ENCODE data around the gene CCSER1.
A peak's percentile ranks its signal among the peaks of the same experiment; 100 is the strongest.
"Not testable (repeated sequence)": the region's sequence is repeated elsewhere in the genome, so short reads cannot be mapped to it uniquely, and the experiment has no call there.

Gene CCSER1

GRCh38 chr4:91448668-91449330 lies 1321.6 kb downstream of the CCSER1 start:
- DNase-seq, result no peak

DNA sequence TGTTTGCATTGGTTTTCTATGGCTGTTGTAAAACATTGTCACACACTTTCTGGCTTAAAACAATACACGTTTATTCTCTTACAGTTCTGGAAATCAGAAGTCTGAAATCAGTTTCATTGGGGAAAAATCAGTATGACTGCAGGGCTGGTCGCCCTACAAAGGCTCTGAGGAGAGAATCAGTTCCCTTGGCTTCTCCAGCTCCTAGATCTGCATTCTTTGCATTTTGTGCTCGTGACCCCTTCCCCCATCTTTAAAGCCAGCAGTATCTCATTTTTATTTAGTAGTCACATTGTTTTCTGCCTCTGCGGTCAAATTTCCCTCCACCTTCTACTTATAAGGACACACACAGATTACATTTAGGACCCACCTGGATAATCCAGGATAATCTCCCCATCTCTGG lies 1326.9 kb downstream of the CCSER1 start:
- no peak for DNase-seq

- not testable (repeated sequence) for DNase-seq
Observed at GRCh38 chr4:91462566-91462965, 1335.4 kb downstream of the CCSER1 start.

GRCh38 chr4:91470671-91471070 lies 1343.5 kb downstream of the CCSER1 start:
- DNase-seq, result no peak

DNA sequence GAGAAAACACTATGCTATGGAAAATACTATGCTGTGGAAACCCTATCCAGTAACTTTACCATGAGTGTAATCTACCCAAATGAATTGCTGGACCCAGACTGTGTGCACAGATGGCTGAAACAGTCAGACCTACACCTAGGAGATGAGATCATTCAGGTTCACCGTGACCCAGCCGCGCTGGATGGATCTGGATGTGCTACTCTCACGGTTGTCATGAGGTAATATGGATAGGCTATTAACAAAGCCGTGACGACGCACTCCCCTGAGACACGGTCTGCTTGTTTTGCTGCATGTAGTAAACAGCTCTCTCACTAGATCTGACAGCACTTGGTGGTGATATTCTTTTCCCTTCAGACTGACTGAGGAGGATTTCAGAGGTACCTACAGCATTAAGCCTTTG lies 1344.1 kb downstream of the CCSER1 start:
- DNase-seq, result peak; percentile 59 to 84

- no peak for DNase-seq
Observed at GRCh38 chr4:91472046-91472445, 1344.9 kb downstream of the CCSER1 start.

GRCh38 chr4:91485415-91485814 lies 1358.2 kb downstream of the CCSER1 start:
- no peak for DNase-seq

GRCh38 chr4:91488946-91489345 lies 1361.8 kb downstream of the CCSER1 start:
- no peak for DNase-seq

GRCh38 chr4:91497892-91498291 lies 1370.7 kb downstream of the CCSER1 start:
- DNase-seq, result no peak

GRCh38 chr4:91502365-91502764 lies 1375.2 kb downstream of the CCSER1 start:
- no peak for DNase-seq

GRCh38 chr4:91513326-91513725 lies 1386.1 kb downstream of the CCSER1 start:
- no peak for DNase-seq

GRCh38 chr4:91519155-91519554 lies 1392.0 kb downstream of the CCSER1 start:
- DNase-seq, result no peak

GRCh38 chr4:91525621-91526020 lies 1398.4 kb downstream of the CCSER1 start:
- no peak for DNase-seq

GRCh38 chr4:91527056-91527455 lies 1399.9 kb downstream of the CCSER1 start:
- no peak for DNase-seq

- DNase-seq, result no peak
Observed at GRCh38 chr4:91567594-91567993, 1440.4 kb downstream of the CCSER1 start.

DNA sequence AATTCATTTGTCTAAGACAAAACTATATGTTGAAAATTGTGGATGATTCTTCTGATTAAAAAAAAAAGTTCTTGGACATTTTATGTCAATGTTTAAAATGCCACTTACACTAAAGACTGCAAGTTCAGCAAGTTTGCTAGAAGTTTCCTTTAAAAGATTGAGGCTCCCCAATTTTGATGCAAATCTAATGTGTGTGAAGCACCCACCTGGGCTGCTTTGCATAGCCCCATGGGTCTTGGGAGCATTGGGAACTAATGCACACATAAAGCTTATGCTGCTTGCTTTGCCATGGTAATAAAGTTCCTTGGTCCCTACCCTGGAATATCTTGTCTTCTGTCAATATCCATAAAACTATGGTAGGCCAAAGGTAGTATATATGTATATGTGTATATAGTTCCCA lies 1450.7 kb downstream of the CCSER1 start:
- DNase-seq, result no peak

DNA sequence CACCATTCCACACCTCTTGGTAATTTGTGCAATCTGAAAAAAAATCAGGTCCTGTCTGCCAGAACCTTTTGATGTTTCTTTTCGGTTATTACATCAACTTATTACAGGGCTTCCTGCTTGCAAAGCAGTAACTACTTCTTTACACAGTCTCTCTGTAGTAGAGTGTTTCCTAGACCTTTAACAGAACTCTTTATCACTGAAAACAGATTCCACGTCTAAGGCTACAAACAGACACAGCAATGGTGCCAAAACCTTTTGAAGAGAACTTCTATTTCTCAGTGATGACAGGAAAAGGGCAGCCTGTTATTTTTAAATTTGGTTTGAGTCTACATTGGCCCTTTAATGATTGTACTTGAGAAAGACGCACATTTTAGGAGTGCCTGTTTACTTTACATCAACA lies 1463.1 kb downstream of the CCSER1 start:
- no peak for DNase-seq

GRCh38 chr4:91592125-91592524 lies 1464.9 kb downstream of the CCSER1 start:
- DNase-seq, result no peak

DNA sequence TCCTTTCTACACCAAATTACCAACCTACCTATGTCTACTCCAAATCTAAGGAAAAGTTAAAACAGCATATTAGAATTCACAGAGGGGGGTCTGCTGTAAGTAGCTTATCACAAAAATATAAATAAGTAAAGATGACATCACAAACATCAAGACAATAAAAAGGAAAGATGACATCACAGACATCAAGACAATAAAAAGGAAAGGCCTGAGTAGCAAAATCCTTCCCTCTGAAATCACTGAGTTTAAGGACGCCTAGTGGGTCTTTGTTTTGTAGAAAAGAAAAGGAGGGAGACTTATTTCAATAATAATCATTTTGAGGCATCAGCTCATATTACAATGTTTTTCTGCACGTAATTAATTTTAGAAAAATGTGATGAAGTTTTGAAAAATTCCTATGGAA lies 1469.5 kb downstream of the CCSER1 start:
- DNase-seq, result no peak

DNA sequence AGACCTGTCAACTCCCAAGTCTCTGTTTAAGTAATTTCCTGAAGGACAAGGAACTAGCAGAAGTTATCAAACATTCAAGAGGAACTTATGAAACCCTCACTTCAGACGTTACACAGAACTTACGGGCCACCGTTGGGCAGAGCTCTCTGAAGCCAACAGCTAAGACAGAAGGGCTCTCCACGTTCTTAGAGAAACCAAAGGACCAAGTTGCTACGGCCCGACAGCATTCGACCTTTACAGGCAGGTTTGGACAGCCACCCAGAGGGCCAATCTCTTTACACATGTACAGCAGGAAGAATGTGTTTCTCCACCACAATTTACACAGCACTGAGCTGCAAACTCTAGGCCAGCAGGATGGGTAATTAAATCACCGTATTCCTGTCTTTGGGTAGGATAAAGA lies 1471.5 kb downstream of the CCSER1 start:
- DNase-seq, result no peak

GRCh38 chr4:91600301-91600700 lies 1473.1 kb downstream of the CCSER1 start:
- no peak for DNase-seq

GRCh38 chr4:91601401-91601800 lies 1474.2 kb downstream of the CCSER1 start:
- DNase-seq, result no peak

DNA sequence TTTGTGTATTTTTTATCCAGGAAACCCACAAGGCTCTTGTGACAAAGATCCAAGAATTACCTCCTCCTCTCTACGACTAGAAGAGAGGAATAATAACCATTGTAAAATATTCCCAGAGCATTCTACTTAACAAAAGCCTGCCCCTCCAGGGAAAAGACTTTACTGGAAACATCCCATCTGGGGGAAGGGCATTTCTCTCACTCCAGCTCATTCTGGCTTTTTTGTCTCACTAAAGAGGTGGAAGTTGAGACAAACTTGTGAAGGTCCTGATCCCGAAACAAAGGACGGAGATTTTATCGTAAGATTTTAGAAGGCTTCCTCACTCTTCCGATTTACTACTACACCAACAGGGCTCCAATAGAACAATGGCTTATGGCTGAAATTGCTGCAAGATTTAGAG lies 1484.6 kb downstream of the CCSER1 start:
- no peak for DNase-seq

DNA sequence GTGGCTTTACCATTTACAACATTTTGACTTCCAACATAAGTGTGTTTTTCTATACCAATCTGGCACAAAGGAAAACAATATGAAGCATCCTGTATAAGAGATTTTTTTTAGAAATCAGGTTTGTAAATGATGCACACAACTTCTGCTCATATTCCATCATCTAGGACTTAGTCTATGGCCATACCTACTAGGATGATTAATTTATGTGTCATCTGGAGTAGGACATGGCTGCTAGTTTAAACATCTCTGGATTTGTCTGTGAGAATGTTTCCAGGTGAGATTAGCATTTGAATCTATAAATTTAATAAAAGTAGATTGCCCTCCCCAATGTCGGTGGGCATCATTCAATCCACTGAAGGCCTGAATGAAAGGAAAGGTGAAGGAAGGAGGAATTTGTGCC lies 1493.8 kb downstream of the CCSER1 start:
- no peak for DNase-seq

DNA sequence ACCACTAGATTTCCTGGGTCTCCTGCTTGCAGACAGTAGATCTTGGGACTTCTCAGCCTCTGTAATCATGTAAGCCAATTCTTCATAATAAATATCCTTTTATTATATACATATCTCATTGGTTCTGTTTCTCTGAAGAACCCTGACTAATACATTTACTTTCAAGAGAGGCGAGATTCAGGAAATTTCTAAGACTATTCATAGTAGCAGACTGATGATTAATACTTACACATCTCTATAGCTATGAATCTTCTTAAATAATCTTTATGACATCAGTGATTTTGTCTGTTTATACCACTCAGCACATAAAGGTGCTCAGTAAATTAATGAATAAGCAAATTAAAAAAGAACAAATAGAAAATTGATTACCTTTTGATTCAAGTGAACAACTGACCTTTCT lies 1494.3 kb downstream of the CCSER1 start:
- no peak for DNase-seq
